Stomach (tissue), 4 donors: ENCODE data around the gene AGMO.

Experiments
- POLR2A ChIP-seq, 4 donors: fragments of 450-650 bp; IDR thresholded peaks; one replicate each; pipeline ENCODE4 v1.6.1; 2016; ENCODE audit warnings: antibody characterized with exemption in 4 of 4, control low read depth in 2 of 4, mild to moderate bottlenecking in 1 of 4, moderate library complexity in 1 of 4
- TF ChIP-seq, protein P1 (sequence below), 7 experiments: fragments of 450-650 bp in 4 of 7; fragments of 200-600 bp in 3 of 7; sonication (generic) in 3 of 7; IDR thresholded peaks; one replicate each; pipeline ENCODE4 v1.5.1; 2016 to 2019; ENCODE audit warnings: antibody characterized with exemption in 7 of 7, control low read depth in 2 of 7, mild to moderate bottlenecking in 1 of 7

- TF ChIP-seq, protein P1, sequence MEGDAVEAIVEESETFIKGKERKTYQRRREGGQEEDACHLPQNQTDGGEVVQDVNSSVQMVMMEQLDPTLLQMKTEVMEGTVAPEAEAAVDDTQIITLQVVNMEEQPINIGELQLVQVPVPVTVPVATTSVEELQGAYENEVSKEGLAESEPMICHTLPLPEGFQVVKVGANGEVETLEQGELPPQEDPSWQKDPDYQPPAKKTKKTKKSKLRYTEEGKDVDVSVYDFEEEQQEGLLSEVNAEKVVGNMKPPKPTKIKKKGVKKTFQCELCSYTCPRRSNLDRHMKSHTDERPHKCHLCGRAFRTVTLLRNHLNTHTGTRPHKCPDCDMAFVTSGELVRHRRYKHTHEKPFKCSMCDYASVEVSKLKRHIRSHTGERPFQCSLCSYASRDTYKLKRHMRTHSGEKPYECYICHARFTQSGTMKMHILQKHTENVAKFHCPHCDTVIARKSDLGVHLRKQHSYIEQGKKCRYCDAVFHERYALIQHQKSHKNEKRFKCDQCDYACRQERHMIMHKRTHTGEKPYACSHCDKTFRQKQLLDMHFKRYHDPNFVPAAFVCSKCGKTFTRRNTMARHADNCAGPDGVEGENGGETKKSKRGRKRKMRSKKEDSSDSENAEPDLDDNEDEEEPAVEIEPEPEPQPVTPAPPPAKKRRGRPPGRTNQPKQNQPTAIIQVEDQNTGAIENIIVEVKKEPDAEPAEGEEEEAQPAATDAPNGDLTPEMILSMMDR (IDR thresholded peaks at IDR 0.05) = no peak
- TF ChIP-seq POLR2A (IDR thresholded peaks at IDR 0.05) = no peak
Measured at GRCh38 chr7:15397159-15397550, 164.7 kb downstream of the AGMO start.
